Panc1 (cell line): ENCODE results near the gene C3orf49. TPM values are rescaled to one million over a fixed set of nuclear protein-coding genes. Genes with fewer than 3 reads are reported as not detected.

Experiments
- ATAC-seq: fragments of 200-7000 bp; cut with Tn5 transposase; 2 replicates; pipeline ENCODE4 v1.9.1; 2020; ENCODE audit warnings: mild to moderate bottlenecking, moderate library complexity
- BruUV-seq: library from RNA; stranded (reverse); fragments of 400-500 nt; replicated peaks from 2 replicates; lab custom pipeline; 2021; lab: Mats Ljungman, UMichigan
- CTCF ChIA-PET: fragments of 300-600 bp; sonication (Branson Sonifier 250); formaldehyde crosslinking; loops from one replicate; lab custom pipeline; 2022; ENCODE audit warnings: antibody characterized with exemption; lab: Charles Lee
- POLR2A ChIA-PET: fragments of 300-600 bp; sonication (Branson Sonifier 250); formaldehyde crosslinking; loops from one replicate; lab custom pipeline; 2022; ENCODE audit warnings: antibody characterized with exemption; lab: Charles Lee
- DNase-seq: peaks from one replicate; pipeline ENCODE4 v3.0.0-alpha.2; 2010; ENCODE audit warnings: low read depth, low spot score
- H3K27ac ChIP-seq: 2 replicates; pipeline ENCODE4 v1.5.1; 2011; ENCODE audit warnings: mild to moderate bottlenecking, low read length, inconsistent platforms
- H3K27me3 ChIP-seq: fragments of 200-500 bp; sonication (Bioruptor generic); 2 replicates; pipeline ENCODE4 v1.6.0; 2014; ENCODE audit warnings: low read length, inconsistent platforms; ENCODE audit not compliant: control insufficient read depth, insufficient read depth
- H3K36me3 ChIP-seq: fragments of 200-500 bp; sonication (Bioruptor generic); 2 replicates; pipeline ENCODE4 v1.5.1; 2014; ENCODE audit warnings: inconsistent platforms, mild to moderate bottlenecking, low read length, moderate library complexity; ENCODE audit not compliant: control insufficient read depth, insufficient read depth
- H3K4me1 ChIP-seq: 2 replicates; pipeline ENCODE4 v1.5.1; 2011; ENCODE audit warnings: inconsistent platforms, mild to moderate bottlenecking, low read length, moderate library complexity; ENCODE audit not compliant: control insufficient read depth, insufficient read depth
- H3K4me3 ChIP-seq, 2 experiments: 2 replicates each; pipeline ENCODE4 v1.5.1; 2011 to 2012; ENCODE audit warnings: low read depth in 2 of 2, low read length in 2 of 2, mild to moderate bottlenecking in 2 of 2, inconsistent platforms in 1 of 2, moderate library complexity in 1 of 2
- H3K9me3 ChIP-seq: fragments of 200-500 bp; sonication (Bioruptor generic); 2 replicates; pipeline ENCODE4 v1.5.1; 2014; ENCODE audit warnings: low read depth, mild to moderate bottlenecking, inconsistent platforms, low read length, moderate library complexity; ENCODE audit not compliant: control insufficient read depth, insufficient read depth
- POLR2AphosphoS5 ChIP-seq: IDR thresholded peaks from 2 replicates; pipeline ENCODE4 v1.6.1; 2012; ENCODE audit warnings: mild to moderate bottlenecking, low read depth, low read length, moderate library complexity
- SIN3A ChIP-seq: IDR thresholded peaks from 2 replicates; pipeline ENCODE4 v1.6.1; 2012; ENCODE audit warnings: low read depth, mild to moderate bottlenecking, low read length, moderate library complexity, borderline replicate concordance; ENCODE audit not compliant: insufficient read depth
- TCF7L2 ChIP-seq: IDR thresholded peaks from 2 replicates; pipeline ENCODE4 v1.6.1; 2011; ENCODE audit warnings: mild to moderate bottlenecking, low read depth, low read length, inconsistent platforms
- in situ Hi-C: cut with HindIII; loops from 2 replicates; pipeline ENCODE4 v1.10.0; 2016; ENCODE audit warnings: low sequenced_read_pairs, low pct_unique_long_range_greater_than_20kb
- intact Hi-C: fragments of 100-400 bp; cut with micrococcal nuclease; formaldehyde crosslinking; loops from one replicate; pipeline ENCODE4 v1.10.0; 2022; ENCODE audit not compliant: unreplicated experiment
- total RNA-seq: library from RNA; stranded (reverse); gene quantifications from one replicate; pipeline ENCODE4 v1.2.1, GENCODE V29; 2021; ENCODE audit not compliant: unreplicated experiment
- TF ChIP-seq, protein P1 (sequence below): fragments of 450-650 bp; IDR thresholded peaks from 2 replicates; pipeline ENCODE4 v1.5.1; 2017; ENCODE audit warnings: mild to moderate bottlenecking
- TF ChIP-seq, protein P2 (sequence below), 2 experiments: IDR thresholded peaks; 2 replicates each; pipeline ENCODE4 v1.6.1; 2011 to 2012; ENCODE audit warnings: low read depth in 2 of 2, control low read depth in 1 of 2, low read length in 1 of 2, mild to moderate bottlenecking in 1 of 2, moderate library complexity in 1 of 2; ENCODE audit not compliant: insufficient read depth in 1 of 2

C3orf49 gene
- total RNA-seq, 1 experiment from 2014 or later = not detected

- no TSS peak for BruUV-seq
- H3K27me3 ChIP-seq = no peaks in the 10 kb centered on the region
- DNase-seq = no peak
- H3K27ac ChIP-seq = no peak overlapping the region
- intact Hi-C loops (no loop called here), in situ Hi-C loops (no loop called here)
- ChIA-PET CTCF (no interaction called here), POLR2A (no interaction called here)
- H3K36me3 ChIP-seq = no peaks in the 10 kb centered on the region
- ATAC-seq = no peak
- H3K4me3 ChIP-seq = no peak overlapping the region
- TF ChIP-seq SIN3A (no peak), TCF7L2 (no peak), POLR2AphosphoS5 (no peak)
- TF ChIP-seq, protein P1, sequence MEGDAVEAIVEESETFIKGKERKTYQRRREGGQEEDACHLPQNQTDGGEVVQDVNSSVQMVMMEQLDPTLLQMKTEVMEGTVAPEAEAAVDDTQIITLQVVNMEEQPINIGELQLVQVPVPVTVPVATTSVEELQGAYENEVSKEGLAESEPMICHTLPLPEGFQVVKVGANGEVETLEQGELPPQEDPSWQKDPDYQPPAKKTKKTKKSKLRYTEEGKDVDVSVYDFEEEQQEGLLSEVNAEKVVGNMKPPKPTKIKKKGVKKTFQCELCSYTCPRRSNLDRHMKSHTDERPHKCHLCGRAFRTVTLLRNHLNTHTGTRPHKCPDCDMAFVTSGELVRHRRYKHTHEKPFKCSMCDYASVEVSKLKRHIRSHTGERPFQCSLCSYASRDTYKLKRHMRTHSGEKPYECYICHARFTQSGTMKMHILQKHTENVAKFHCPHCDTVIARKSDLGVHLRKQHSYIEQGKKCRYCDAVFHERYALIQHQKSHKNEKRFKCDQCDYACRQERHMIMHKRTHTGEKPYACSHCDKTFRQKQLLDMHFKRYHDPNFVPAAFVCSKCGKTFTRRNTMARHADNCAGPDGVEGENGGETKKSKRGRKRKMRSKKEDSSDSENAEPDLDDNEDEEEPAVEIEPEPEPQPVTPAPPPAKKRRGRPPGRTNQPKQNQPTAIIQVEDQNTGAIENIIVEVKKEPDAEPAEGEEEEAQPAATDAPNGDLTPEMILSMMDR = no peak
- TF ChIP-seq, protein P2, sequence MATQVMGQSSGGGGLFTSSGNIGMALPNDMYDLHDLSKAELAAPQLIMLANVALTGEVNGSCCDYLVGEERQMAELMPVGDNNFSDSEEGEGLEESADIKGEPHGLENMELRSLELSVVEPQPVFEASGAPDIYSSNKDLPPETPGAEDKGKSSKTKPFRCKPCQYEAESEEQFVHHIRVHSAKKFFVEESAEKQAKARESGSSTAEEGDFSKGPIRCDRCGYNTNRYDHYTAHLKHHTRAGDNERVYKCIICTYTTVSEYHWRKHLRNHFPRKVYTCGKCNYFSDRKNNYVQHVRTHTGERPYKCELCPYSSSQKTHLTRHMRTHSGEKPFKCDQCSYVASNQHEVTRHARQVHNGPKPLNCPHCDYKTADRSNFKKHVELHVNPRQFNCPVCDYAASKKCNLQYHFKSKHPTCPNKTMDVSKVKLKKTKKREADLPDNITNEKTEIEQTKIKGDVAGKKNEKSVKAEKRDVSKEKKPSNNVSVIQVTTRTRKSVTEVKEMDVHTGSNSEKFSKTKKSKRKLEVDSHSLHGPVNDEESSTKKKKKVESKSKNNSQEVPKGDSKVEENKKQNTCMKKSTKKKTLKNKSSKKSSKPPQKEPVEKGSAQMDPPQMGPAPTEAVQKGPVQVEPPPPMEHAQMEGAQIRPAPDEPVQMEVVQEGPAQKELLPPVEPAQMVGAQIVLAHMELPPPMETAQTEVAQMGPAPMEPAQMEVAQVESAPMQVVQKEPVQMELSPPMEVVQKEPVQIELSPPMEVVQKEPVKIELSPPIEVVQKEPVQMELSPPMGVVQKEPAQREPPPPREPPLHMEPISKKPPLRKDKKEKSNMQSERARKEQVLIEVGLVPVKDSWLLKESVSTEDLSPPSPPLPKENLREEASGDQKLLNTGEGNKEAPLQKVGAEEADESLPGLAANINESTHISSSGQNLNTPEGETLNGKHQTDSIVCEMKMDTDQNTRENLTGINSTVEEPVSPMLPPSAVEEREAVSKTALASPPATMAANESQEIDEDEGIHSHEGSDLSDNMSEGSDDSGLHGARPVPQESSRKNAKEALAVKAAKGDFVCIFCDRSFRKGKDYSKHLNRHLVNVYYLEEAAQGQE (IDR thresholded peaks at IDR 0.05; ENCODE audit: insufficient read depth in 1 of 2, low read depth in 2 of 2, low read length in 1 of 2) = no peak
- no peaks in the 10 kb centered on the region for H3K4me1 ChIP-seq
- no peaks in the 10 kb centered on the region for H3K9me3 ChIP-seq
Observed at GRCh38 chr3:63800097-63800496, 19.0 kb upstream of the C3orf49 start.

DNA sequence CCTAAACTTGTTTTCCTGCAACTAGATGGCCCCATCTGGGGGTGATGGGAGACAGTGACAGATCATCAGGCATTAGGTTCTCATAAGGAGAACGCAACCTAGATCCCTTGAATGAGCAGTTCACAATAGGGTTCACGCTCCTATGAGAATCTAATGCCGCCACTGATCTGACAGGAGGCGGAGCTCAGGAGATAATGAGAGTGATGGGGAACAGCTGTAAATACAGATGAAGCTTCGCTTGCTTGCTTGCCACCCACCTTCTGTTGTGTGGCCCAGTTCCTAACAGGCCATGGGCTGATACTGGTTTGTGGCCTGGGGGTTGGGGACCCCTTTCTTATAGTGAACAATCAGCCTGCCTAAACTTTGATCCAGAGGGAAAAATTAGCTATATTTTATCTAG, 15.2 kb upstream of the C3orf49 start:
- in situ Hi-C loops (no loop called here), intact Hi-C loops (no loop called here)
- ChIA-PET CTCF (no interaction called here), POLR2A (no interaction called here)
- TF ChIP-seq, protein P1 = no peak
- no peak for TF ChIP-seq POLR2AphosphoS5
- TF ChIP-seq TCF7L2 = no peak
- no peak for TF ChIP-seq SIN3A
- no peaks in the 10 kb centered on the region for H3K9me3 ChIP-seq
- DNase-seq (no peak), ATAC-seq (no peak)
- no peaks in the 10 kb centered on the region for H3K4me1 ChIP-seq
- H3K27me3 ChIP-seq = no peaks in the 10 kb centered on the region
- no peak overlapping the region for H3K27ac ChIP-seq
- no TSS peak for BruUV-seq
- H3K4me3 ChIP-seq = no peak overlapping the region
- H3K36me3 ChIP-seq = no peaks in the 10 kb centered on the region
